Ishikawa (cell line): ENCODE data around the gene BCAT1.

Source experiments
- CEBPB ChIP-seq: IDR thresholded peaks from 2 replicates; pipeline ENCODE4 v1.6.1; 2012
- CREB1 ChIP-seq: IDR thresholded peaks from 2 replicates; pipeline ENCODE4 v1.6.1; 2012; ENCODE audit warnings: low read depth
- EGR1 ChIP-seq: IDR thresholded peaks from 2 replicates; pipeline ENCODE4 v1.6.1; 2012
- FOXM1 ChIP-seq: IDR thresholded peaks from 2 replicates; pipeline ENCODE4 v1.6.1; 2012; ENCODE audit warnings: low read depth, borderline replicate concordance
- NFIC ChIP-seq: IDR thresholded peaks from 2 replicates; pipeline ENCODE4 v1.6.1; 2012
- RAD21 ChIP-seq: IDR thresholded peaks from 2 replicates; pipeline ENCODE4 v1.6.1; 2012; ENCODE audit warnings: low read depth
- TAF1 ChIP-seq: IDR thresholded peaks from 2 replicates; pipeline ENCODE4 v1.6.1; 2012; ENCODE audit warnings: low read depth, mild to moderate bottlenecking
- TEAD4 ChIP-seq: IDR thresholded peaks from 2 replicates; pipeline ENCODE4 v1.6.1; 2012
- YY1 ChIP-seq: IDR thresholded peaks from 2 replicates; pipeline ENCODE4 v1.6.1; 2012; ENCODE audit warnings: low read depth
- ZBTB7A ChIP-seq: IDR thresholded peaks from 2 replicates; pipeline ENCODE4 v1.6.1; 2012; ENCODE audit warnings: low read depth
- TF ChIP-seq, protein P1 (sequence below): IDR thresholded peaks from 2 replicates; pipeline ENCODE4 v1.6.1; 2012; ENCODE audit warnings: low read depth, mild to moderate bottlenecking
- TF ChIP-seq, protein P2 (sequence below): IDR thresholded peaks from 2 replicates; pipeline ENCODE4 v1.6.1; 2012
- TF ChIP-seq, protein P3 (sequence below): IDR thresholded peaks from 2 replicates; pipeline ENCODE4 v1.6.1; 2012

DNA sequence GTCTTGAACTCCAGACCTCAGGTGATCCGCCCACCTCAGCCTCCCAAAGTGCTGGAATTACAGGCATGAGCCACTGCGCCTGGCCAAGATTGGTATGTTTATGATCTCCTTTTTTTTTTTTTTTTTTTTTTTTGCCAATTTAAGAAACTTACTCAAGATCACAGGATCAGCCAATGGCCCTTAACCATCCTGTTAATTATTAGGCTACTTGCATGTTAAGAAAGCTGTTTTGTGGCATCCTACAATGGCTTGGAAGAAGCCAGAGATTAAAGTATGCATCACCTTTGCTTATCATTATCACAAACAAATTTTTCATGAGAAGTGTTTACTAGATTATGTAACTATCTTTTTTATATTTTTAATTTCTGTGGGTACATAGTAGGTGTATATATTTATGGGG lies 140.2 kb downstream of the BCAT1 start:
- TF ChIP-seq, protein P1, sequence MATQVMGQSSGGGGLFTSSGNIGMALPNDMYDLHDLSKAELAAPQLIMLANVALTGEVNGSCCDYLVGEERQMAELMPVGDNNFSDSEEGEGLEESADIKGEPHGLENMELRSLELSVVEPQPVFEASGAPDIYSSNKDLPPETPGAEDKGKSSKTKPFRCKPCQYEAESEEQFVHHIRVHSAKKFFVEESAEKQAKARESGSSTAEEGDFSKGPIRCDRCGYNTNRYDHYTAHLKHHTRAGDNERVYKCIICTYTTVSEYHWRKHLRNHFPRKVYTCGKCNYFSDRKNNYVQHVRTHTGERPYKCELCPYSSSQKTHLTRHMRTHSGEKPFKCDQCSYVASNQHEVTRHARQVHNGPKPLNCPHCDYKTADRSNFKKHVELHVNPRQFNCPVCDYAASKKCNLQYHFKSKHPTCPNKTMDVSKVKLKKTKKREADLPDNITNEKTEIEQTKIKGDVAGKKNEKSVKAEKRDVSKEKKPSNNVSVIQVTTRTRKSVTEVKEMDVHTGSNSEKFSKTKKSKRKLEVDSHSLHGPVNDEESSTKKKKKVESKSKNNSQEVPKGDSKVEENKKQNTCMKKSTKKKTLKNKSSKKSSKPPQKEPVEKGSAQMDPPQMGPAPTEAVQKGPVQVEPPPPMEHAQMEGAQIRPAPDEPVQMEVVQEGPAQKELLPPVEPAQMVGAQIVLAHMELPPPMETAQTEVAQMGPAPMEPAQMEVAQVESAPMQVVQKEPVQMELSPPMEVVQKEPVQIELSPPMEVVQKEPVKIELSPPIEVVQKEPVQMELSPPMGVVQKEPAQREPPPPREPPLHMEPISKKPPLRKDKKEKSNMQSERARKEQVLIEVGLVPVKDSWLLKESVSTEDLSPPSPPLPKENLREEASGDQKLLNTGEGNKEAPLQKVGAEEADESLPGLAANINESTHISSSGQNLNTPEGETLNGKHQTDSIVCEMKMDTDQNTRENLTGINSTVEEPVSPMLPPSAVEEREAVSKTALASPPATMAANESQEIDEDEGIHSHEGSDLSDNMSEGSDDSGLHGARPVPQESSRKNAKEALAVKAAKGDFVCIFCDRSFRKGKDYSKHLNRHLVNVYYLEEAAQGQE, result no peak
- TF ChIP-seq EGR1 (no peak), FOXM1 (no peak), RAD21 (no peak), CEBPB (no peak), TAF1 (no peak), YY1 (no peak), CREB1 (no peak), NFIC (no peak), TEAD4 (no peak), ZBTB7A (no peak)
- TF ChIP-seq, protein P2, sequence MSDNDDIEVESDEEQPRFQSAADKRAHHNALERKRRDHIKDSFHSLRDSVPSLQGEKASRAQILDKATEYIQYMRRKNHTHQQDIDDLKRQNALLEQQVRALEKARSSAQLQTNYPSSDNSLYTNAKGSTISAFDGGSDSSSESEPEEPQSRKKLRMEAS, result no peak
- TF ChIP-seq, protein P3, sequence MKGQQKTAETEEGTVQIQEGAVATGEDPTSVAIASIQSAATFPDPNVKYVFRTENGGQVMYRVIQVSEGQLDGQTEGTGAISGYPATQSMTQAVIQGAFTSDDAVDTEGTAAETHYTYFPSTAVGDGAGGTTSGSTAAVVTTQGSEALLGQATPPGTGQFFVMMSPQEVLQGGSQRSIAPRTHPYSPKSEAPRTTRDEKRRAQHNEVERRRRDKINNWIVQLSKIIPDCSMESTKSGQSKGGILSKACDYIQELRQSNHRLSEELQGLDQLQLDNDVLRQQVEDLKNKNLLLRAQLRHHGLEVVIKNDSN, result no peak
